Smooth muscle cell (in vitro differentiated cells): ENCODE measurements around the gene REPIN1. TPM values are rescaled to one million over a fixed set of nuclear protein-coding genes. Genes with fewer than 3 reads are reported as not detected.

Experiments
- DNase-seq: peaks from one replicate; lab custom pipeline; 2025; ENCODE audit not compliant: unreplicated experiment; lab: John Stamatoyannopoulos, UW
- H2AFZ ChIP-seq: fragments of 200-600 bp; sonication (generic); 2 replicates; pipeline ENCODE4 v1.6.0; 2016; ENCODE audit warnings: antibody characterized with exemption, low read depth, mild to moderate bottlenecking
- H3F3A ChIP-seq: fragments of 200-600 bp; sonication (generic); 2 replicates; pipeline ENCODE4 v1.6.0; 2017; ENCODE audit warnings: antibody characterized with exemption, low read depth
- H3K27ac ChIP-seq: fragments of 200-600 bp; sonication (generic); 2 replicates; pipeline ENCODE4 v1.5.1; 2016; ENCODE audit warnings: low read depth, mild to moderate bottlenecking
- H3K27me3 ChIP-seq: fragments of 200-600 bp; sonication (generic); 2 replicates; pipeline ENCODE4 v1.6.1; 2016; ENCODE audit warnings: low read depth, mild to moderate bottlenecking
- H3K36me3 ChIP-seq: fragments of 200-600 bp; sonication (generic); 2 replicates; pipeline ENCODE4 v1.5.1; 2016; ENCODE audit warnings: low read depth
- H3K4me1 ChIP-seq: fragments of 200-600 bp; sonication (generic); 2 replicates; pipeline ENCODE4 v1.5.1; 2016; ENCODE audit warnings: low read depth
- H3K4me2 ChIP-seq: fragments of 200-600 bp; sonication (generic); 2 replicates; pipeline ENCODE4 v1.6.0; 2016; ENCODE audit warnings: mild to moderate bottlenecking
- H3K4me3 ChIP-seq: fragments of 200-600 bp; sonication (generic); 2 replicates; pipeline ENCODE4 v1.5.1; 2016; ENCODE audit warnings: mild to moderate bottlenecking
- H3K79me2 ChIP-seq: fragments of 200-600 bp; sonication (generic); 2 replicates; pipeline ENCODE4 v1.6.0; 2016; ENCODE audit warnings: low read depth, mild to moderate bottlenecking
- H3K9ac ChIP-seq: fragments of 200-600 bp; sonication (generic); 2 replicates; pipeline ENCODE4 v1.6.0; 2016; ENCODE audit warnings: low read depth
- H3K9me3 ChIP-seq: fragments of 200-600 bp; sonication (generic); replicated peaks from 2 replicates; pipeline ENCODE4 v1.5.1; 2016; ENCODE audit warnings: low read depth
- H4K20me1 ChIP-seq: fragments of 200-600 bp; sonication (generic); 2 replicates; pipeline ENCODE4 v1.6.0; 2016; ENCODE audit warnings: low read depth
- WGBS: methylation state at CpG from one replicate; pipeline ENCODE4 v1.1.7; 2016; ENCODE audit warnings: low lambda C conversion rate; 5-methylcytosine and 5-hydroxymethylcytosine counted together
- polyA plus RNA-seq: library from polyadenylated mRNA; unstranded; fragments of >200 nt; fragmentation: Nextera tagmentation; extraction: Ambion mirVana; gene quantifications from 2 replicates; pipeline ENCODE4 v1.2.1, GENCODE V29; 2016
- total RNA-seq: library from RNA; depleted of rRNA; stranded (reverse); fragments of >200 nt; gene quantifications from 2 replicates; pipeline ENCODE4 v1.2.3, GENCODE V29; 2014
- TF ChIP-seq, protein P1 (sequence below): fragments of 200-600 bp; sonication (generic); IDR thresholded peaks from 2 replicates; pipeline ENCODE4 v1.5.1; 2017; ENCODE audit warnings: borderline replicate concordance, mild to moderate bottlenecking, antibody characterized with exemption; ENCODE audit not compliant: insufficient read depth, poor library complexity, severe bottlenecking

REPIN1 gene
- total and polyA plus RNA-seq, 2 experiments from 2014 or later: 55.5 to 60.9 TPM

DNA sequence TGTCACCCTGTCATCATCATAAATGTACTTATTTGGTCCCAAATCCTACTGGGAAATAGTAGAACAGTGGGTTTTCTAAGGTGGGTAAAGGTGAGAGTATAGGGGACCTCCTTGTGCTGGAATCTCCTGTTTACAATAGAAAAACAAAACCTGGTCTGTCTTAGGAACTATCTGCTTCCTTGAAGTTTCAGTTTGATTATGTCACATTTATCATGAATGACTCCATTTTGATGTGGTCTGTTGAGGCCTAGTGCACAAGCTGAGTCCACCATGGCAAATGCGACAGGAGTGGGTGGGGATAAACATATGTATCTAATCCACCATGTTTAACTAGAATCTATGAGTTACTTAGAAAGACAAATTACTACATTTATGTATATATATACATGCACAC lies 13.0 kb upstream of the REPIN1 start:
- H3K79me2 ChIP-seq: no peaks in the 10 kb centered on the region
- WGBS: 93% methylated on average over 1 of the region's 1 CpG

DNA sequence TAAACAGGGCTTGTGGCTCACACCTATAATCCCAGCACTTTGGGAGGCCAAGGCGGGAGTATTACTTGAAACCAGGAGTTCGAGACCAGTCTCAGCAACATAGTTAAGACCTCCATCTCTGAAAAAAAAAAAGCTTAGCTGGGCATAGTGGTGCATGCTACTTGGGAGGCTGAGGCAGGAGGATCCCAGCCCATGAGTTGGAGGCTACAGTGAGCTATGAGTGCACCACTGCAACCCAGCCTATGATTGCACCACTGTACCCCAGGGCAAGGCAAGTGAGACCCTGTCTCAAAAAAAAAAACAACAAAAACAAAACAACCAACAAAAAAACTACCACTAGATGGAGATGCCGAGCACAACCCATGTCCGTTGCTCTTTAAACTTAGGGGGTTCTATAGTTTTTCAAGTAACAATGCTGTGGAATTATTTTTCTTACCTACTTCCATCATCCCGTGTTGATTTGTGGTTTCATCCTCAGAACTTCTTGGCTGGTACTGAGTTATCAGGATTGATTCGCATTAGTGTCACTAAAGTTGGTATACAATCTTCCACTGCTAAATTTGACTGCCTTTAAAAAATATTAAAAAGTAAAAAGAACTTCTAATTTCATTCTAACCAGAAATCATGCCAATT lies 12.2 kb upstream of the REPIN1 start:
- Histone ChIP-seq H3K79me2 (no peaks in the 10 kb centered on the region), H2AFZ (peak overlapping the region; percentile 28), H3K4me2 (peak overlapping the region; percentile 25), H3K9me3 (no peaks in the 10 kb centered on the region), H3K27me3 (no peaks in the 10 kb centered on the region), H3K4me3 (no peak overlapping the region), H4K20me1 (no peaks in the 10 kb centered on the region), H3K4me1 (peaks cover 4% of the 10 kb centered on the region), H3K9ac (no peak overlapping the region), H3F3A (no peaks in the 10 kb centered on the region), H3K27ac (no peak overlapping the region), H3K36me3 (no peaks in the 10 kb centered on the region)
- DNase-seq: no peak
- TF ChIP-seq, protein P1, sequence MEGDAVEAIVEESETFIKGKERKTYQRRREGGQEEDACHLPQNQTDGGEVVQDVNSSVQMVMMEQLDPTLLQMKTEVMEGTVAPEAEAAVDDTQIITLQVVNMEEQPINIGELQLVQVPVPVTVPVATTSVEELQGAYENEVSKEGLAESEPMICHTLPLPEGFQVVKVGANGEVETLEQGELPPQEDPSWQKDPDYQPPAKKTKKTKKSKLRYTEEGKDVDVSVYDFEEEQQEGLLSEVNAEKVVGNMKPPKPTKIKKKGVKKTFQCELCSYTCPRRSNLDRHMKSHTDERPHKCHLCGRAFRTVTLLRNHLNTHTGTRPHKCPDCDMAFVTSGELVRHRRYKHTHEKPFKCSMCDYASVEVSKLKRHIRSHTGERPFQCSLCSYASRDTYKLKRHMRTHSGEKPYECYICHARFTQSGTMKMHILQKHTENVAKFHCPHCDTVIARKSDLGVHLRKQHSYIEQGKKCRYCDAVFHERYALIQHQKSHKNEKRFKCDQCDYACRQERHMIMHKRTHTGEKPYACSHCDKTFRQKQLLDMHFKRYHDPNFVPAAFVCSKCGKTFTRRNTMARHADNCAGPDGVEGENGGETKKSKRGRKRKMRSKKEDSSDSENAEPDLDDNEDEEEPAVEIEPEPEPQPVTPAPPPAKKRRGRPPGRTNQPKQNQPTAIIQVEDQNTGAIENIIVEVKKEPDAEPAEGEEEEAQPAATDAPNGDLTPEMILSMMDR: peak; percentile 62
- 26% methylated on average over 6 of the region's 6 CpGs for WGBS

More for the DNA sequence above, 13.0 kb upstream of the REPIN1 start:
- H3F3A ChIP-seq: no peaks in the 10 kb centered on the region
- no peak overlapping the region for H2AFZ ChIP-seq
- no peak overlapping the region for H3K27ac ChIP-seq
- no peak overlapping the region for H3K4me3 ChIP-seq
- no peak overlapping the region for H3K9ac ChIP-seq
- TF ChIP-seq, protein P1: no peak
- H3K27me3 ChIP-seq: no peaks in the 10 kb centered on the region
- H3K9me3 ChIP-seq: no peaks in the 10 kb centered on the region
- no peaks in the 10 kb centered on the region for H4K20me1 ChIP-seq
- DNase-seq: no peak
- H3K4me1 ChIP-seq: peaks cover 4% of the 10 kb centered on the region
- no peak overlapping the region for H3K4me2 ChIP-seq
- H3K36me3 ChIP-seq: no peaks in the 10 kb centered on the region

DNA sequence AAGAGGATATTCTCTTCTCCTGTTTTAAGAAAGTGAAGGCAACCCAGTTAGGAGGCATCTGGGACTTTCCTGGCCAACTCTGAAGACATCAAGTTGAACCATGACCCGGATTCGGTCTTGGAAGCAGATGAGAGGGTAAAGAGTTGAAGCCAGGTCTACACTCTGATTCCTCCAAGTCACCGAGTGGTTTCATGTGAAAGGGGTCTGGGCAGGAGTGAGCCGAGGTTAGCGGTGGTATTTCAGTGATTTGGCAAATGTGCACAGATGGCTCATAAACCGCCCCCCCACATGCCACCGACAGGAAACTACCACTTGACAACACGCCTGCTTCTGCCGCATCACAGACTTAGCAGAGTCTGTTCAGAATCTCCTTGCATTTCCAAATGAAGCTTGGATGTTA lies 11.4 kb upstream of the REPIN1 start:
- H3F3A ChIP-seq: no peaks in the 10 kb centered on the region
- peak overlapping the region; percentile 9 for H3K4me2 ChIP-seq
- no peaks in the 10 kb centered on the region for H3K79me2 ChIP-seq
- no peaks in the 10 kb centered on the region for H4K20me1 ChIP-seq
- no peaks in the 10 kb centered on the region for H3K36me3 ChIP-seq
- no peak overlapping the region for H3K4me3 ChIP-seq
- peaks cover 4% of the 10 kb centered on the region for H3K4me1 ChIP-seq
- H3K9ac ChIP-seq: no peak overlapping the region
- TF ChIP-seq, protein P1: no peak
- 54% methylated on average over 9 of the region's 9 CpGs for WGBS
- no peaks in the 10 kb centered on the region for H3K9me3 ChIP-seq
- H3K27ac ChIP-seq: peak overlapping the region; percentile 36
- H3K27me3 ChIP-seq: no peaks in the 10 kb centered on the region
- DNase-seq: no peak
- no peak overlapping the region for H2AFZ ChIP-seq
